GM23248 (cell line): ENCODE results near the gene ANKS3. TPM values are rescaled to one million over a fixed set of nuclear protein-coding genes. Genes with fewer than 3 reads are reported as not detected.

Experiments
- DNase-seq: peaks from one replicate; pipeline ENCODE4 v3.0.0-alpha.2; 2015
- H2AFZ ChIP-seq: fragments of 200-600 bp; sonication (generic); 2 replicates; pipeline ENCODE4 v1.6.1; 2016; ENCODE audit warnings: antibody characterized with exemption
- H3F3A ChIP-seq: fragments of 200-600 bp; sonication (generic); 2 replicates; pipeline ENCODE4 v1.6.1; 2016; ENCODE audit warnings: mild to moderate bottlenecking, antibody characterized with exemption, mixed run types; ENCODE audit not compliant: insufficient read depth
- H3K27ac ChIP-seq: fragments of 200-600 bp; sonication (generic); 2 replicates; pipeline ENCODE4 v1.5.1; 2016; ENCODE audit warnings: mild to moderate bottlenecking
- H3K27me3 ChIP-seq: fragments of 200-600 bp; sonication (generic); replicated peaks from 2 replicates; pipeline ENCODE4 v1.6.1; 2016; ENCODE audit warnings: mild to moderate bottlenecking; ENCODE audit not compliant: insufficient read depth
- H3K36me3 ChIP-seq: fragments of 200-600 bp; sonication (generic); 2 replicates; pipeline ENCODE4 v1.6.1; 2016; ENCODE audit warnings: low read depth, mild to moderate bottlenecking
- H3K4me1 ChIP-seq: fragments of 200-600 bp; sonication (generic); 2 replicates; pipeline ENCODE4 v1.6.1; 2016; ENCODE audit warnings: mild to moderate bottlenecking; ENCODE audit not compliant: insufficient read depth
- H3K4me2 ChIP-seq: fragments of 200-600 bp; sonication (generic); one replicate; pipeline ENCODE4 v1.6.1; 2016; ENCODE audit warnings: mild to moderate bottlenecking; ENCODE audit not compliant: unreplicated experiment
- H3K4me3 ChIP-seq: fragments of 200-600 bp; sonication (generic); 2 replicates; pipeline ENCODE4 v1.5.1; 2016; ENCODE audit warnings: mild to moderate bottlenecking
- H3K79me2 ChIP-seq: fragments of 200-600 bp; sonication (generic); 2 replicates; pipeline ENCODE4 v1.6.1; 2016; ENCODE audit warnings: mild to moderate bottlenecking; ENCODE audit not compliant: insufficient read depth
- H3K9ac ChIP-seq: fragments of 200-600 bp; sonication (generic); 2 replicates; pipeline ENCODE4 v1.6.1; 2016; ENCODE audit warnings: mild to moderate bottlenecking
- H3K9me2 ChIP-seq: fragments of 200-600 bp; sonication (generic); 2 replicates; pipeline ENCODE4 v1.6.1; 2016; ENCODE audit warnings: mixed run types, mild to moderate bottlenecking, moderate library complexity; ENCODE audit not compliant: insufficient read depth
- H3K9me3 ChIP-seq: fragments of 200-600 bp; sonication (generic); one replicate; pipeline ENCODE4 v1.6.1; 2017; ENCODE audit warnings: low read depth
- H4K20me1 ChIP-seq: fragments of 200-600 bp; sonication (generic); 2 replicates; pipeline ENCODE4 v1.6.0; 2016; ENCODE audit not compliant: insufficient read depth
- EZH2 ChIP-seq: fragments of 200-600 bp; sonication (generic); IDR thresholded peaks from 2 replicates; pipeline ENCODE4 v1.6.1; 2018; ENCODE audit warnings: antibody characterized with exemption, mild to moderate bottlenecking; ENCODE audit not compliant: insufficient read depth, poor library complexity, severe bottlenecking
- EZH2phosphoT487 ChIP-seq: fragments of 200-600 bp; sonication (generic); IDR thresholded peaks from 2 replicates; pipeline ENCODE4 v1.6.1; 2018; ENCODE audit warnings: antibody characterized with exemption, moderate library complexity, mild to moderate bottlenecking, low read depth; ENCODE audit not compliant: insufficient read depth
- WGBS, 2 experiments: methylation state at CpG; one replicate each; pipeline ENCODE4 v1.1.6; 2015 to 2017; ENCODE audit warnings: low lambda C conversion rate in 2 of 2, low coverage in 1 of 2; ENCODE audit errors: missing lambda C conversion rate in 2 of 2; 5-methylcytosine and 5-hydroxymethylcytosine counted together
- in situ Hi-C: fragments of 300-500 bp; cut with MboI; formaldehyde crosslinking; loops from 2 replicates; pipeline ENCODE4 v1.15.0; 2020
- polyA plus RNA-seq: library from polyadenylated mRNA; unstranded; fragments of >200 nt; fragmentation: Nextera tagmentation; extraction: Ambion mirVana; gene quantifications from 2 replicates; pipeline ENCODE4 v1.2.1, GENCODE V29; 2016
- total RNA-seq: library from RNA; depleted of rRNA; stranded (reverse); fragments of >200 nt; shearing (Covaris generic); gene quantifications from 2 replicates; pipeline ENCODE4 v1.2.3, GENCODE V29; 2014

Gene ANKS3
- total and polyA plus RNA-seq, 2 experiments from 2014 or later, result 12.8 to 20.0 TPM

DNA sequence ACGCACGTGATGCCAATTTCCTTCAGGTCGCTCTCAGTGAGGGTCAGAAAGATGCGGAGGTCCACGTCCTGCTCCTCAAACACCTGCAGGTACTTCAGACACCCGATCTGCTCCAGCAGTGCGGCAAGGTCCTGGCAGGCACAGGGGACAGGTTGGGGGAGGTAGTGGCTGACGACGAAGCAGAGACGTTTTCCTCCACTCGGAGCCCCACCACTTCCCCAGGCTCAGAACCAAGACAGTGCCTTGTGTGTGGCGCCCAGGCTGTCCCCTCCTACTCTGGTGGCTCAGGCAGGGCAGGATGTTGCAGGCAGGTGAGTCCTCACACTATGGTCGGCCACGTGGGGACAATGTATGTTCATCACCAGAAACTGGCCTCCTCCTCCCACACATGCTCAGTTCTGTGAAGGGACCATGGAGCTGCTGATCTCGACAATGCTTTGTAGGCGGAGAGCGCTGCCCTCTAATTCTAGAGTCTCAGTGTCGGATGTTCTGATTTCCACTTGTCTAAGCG lies 35.0 kb downstream of the ANKS3 start:
- TF ChIP-seq EZH2phosphoT487, result no peak
- TF ChIP-seq EZH2, result no peak
- H4K20me1 ChIP-seq, result no peaks in the 10 kb centered on the region
- H3K27me3 ChIP-seq, result no peaks in the 10 kb centered on the region
- no peaks in the 10 kb centered on the region for H3K79me2 ChIP-seq
- in situ Hi-C loops, result no loop called here
- DNase-seq, result no peak
- no peak overlapping the region for H2AFZ ChIP-seq
- H3K4me1 ChIP-seq, result peaks cover 14% of the 10 kb centered on the region
- H3K9me3 ChIP-seq, result no peaks in the 10 kb centered on the region
- no peak overlapping the region for H3K4me3 ChIP-seq
- H3K36me3 ChIP-seq, result 0 out of 2 replicates have a peak, but pooled peaks cover 3% of the 10 kb centered on the region
- no peaks in the 10 kb centered on the region for H3K9me2 ChIP-seq
- no peak overlapping the region for H3K27ac ChIP-seq
- H3K4me2 ChIP-seq, result no peak overlapping the region
- no peak overlapping the region for H3K9ac ChIP-seq
- WGBS, 2 experiments, result 93 to 94% methylated on average over 19 of the region's 19 CpGs
- H3F3A ChIP-seq, result 0 out of 2 replicates have a peak, but pooled peaks cover 8% of the 10 kb centered on the region

GRCh38 chr16:4698321-4699045 lies 35.6 kb downstream of the ANKS3 start:
- no peak overlapping the region for H2AFZ ChIP-seq
- no peak for TF ChIP-seq EZH2
- no peak for TF ChIP-seq EZH2phosphoT487
- 0 out of 2 replicates have a peak, but pooled peaks cover 3% of the 10 kb centered on the region for H3K36me3 ChIP-seq
- 0 out of 2 replicates have a peak, but pooled peaks cover 8% of the 10 kb centered on the region for H3F3A ChIP-seq
- no peaks in the 10 kb centered on the region for H3K9me3 ChIP-seq
- no peak for DNase-seq
- H3K4me2 ChIP-seq, result no peak overlapping the region
- 92 to 96% methylated on average over 15 to 35 of the region's 36 CpGs for WGBS, 2 experiments
- in situ Hi-C loops, result no loop called here
- no peaks in the 10 kb centered on the region for H4K20me1 ChIP-seq
- no peak overlapping the region for H3K27ac ChIP-seq
- H3K4me3 ChIP-seq, result no peak overlapping the region
- H3K27me3 ChIP-seq, result no peaks in the 10 kb centered on the region
- no peaks in the 10 kb centered on the region for H3K79me2 ChIP-seq
- H3K4me1 ChIP-seq, result peaks cover 14% of the 10 kb centered on the region
- no peak overlapping the region for H3K9ac ChIP-seq
- no peaks in the 10 kb centered on the region for H3K9me2 ChIP-seq

GRCh38 chr16:4697848-4698291 lies 36.2 kb downstream of the ANKS3 start:
- H3F3A ChIP-seq, result 0 out of 2 replicates have a peak, but pooled peaks cover 8% of the 10 kb centered on the region
- H3K79me2 ChIP-seq, result no peaks in the 10 kb centered on the region
- H4K20me1 ChIP-seq, result no peaks in the 10 kb centered on the region
- no peaks in the 10 kb centered on the region for H3K9me3 ChIP-seq
- in situ Hi-C loops, result no loop called here
- H3K27ac ChIP-seq, result no peak overlapping the region
- no peaks in the 10 kb centered on the region for H3K9me2 ChIP-seq
- no peak for DNase-seq
- no peak overlapping the region for H3K4me3 ChIP-seq
- H3K9ac ChIP-seq, result no peak overlapping the region
- 0 out of 2 replicates have a peak, but pooled peaks cover 3% of the 10 kb centered on the region for H3K36me3 ChIP-seq
- H2AFZ ChIP-seq, result no peak overlapping the region
- WGBS, 2 experiments, result 83 to 87% methylated on average over 9 of the region's 9 CpGs
- no peaks in the 10 kb centered on the region for H3K27me3 ChIP-seq
- H3K4me1 ChIP-seq, result peaks cover 14% of the 10 kb centered on the region
- no peak overlapping the region for H3K4me2 ChIP-seq
- TF ChIP-seq EZH2phosphoT487 (no peak), EZH2 (no peak)

GRCh38 chr16:4696905-4697847 lies 36.9 kb downstream of the ANKS3 start:
- TF ChIP-seq EZH2phosphoT487 (no peak), EZH2 (no peak)
- 81 to 86% methylated on average over 30 to 33 of the region's 33 CpGs for WGBS, 2 experiments
- H3K9ac ChIP-seq, result no peak overlapping the region
- H3K9me2 ChIP-seq, result no peaks in the 10 kb centered on the region
- no peak overlapping the region for H3K4me3 ChIP-seq
- H3K27ac ChIP-seq, result no peak overlapping the region
- H2AFZ ChIP-seq, result no peak overlapping the region
- H3K36me3 ChIP-seq, result 0 out of 2 replicates have a peak, but pooled peaks cover 3% of the 10 kb centered on the region
- H3K9me3 ChIP-seq, result no peaks in the 10 kb centered on the region
- no peak overlapping the region for H3K4me2 ChIP-seq
- H4K20me1 ChIP-seq, result no peaks in the 10 kb centered on the region
- H3F3A ChIP-seq, result 0 out of 2 replicates have a peak, but pooled peaks cover 8% of the 10 kb centered on the region
- H3K79me2 ChIP-seq, result no peaks in the 10 kb centered on the region
- in situ Hi-C loops, result no loop called here
- no peak for DNase-seq
- H3K4me1 ChIP-seq, result peaks cover 14% of the 10 kb centered on the region
- no peaks in the 10 kb centered on the region for H3K27me3 ChIP-seq
